Endodermal cell (in vitro differentiated cells): ENCODE measurements around the gene SLCO2A1. TPM values are rescaled to one million over a fixed set of nuclear protein-coding genes. Genes with fewer than 3 reads are reported as not detected.
A peak's percentile ranks its signal among the peaks of the same experiment; 100 is the strongest.

Experiments
- DNase-seq: peaks from one replicate; pipeline ENCODE4 v3.0.0-alpha.2; 2017
- H3K27ac ChIP-seq: 2 replicates; pipeline ENCODE4 v1.5.1; 2013; ENCODE audit warnings: mild to moderate bottlenecking, low read depth, low read length, moderate library complexity
- H3K27me3 ChIP-seq: 2 replicates; pipeline ENCODE4 v1.6.1; 2013; ENCODE audit warnings: mild to moderate bottlenecking, low read length, moderate library complexity; ENCODE audit not compliant: insufficient read depth, control insufficient read depth, poor library complexity, severe bottlenecking
- H3K36me3 ChIP-seq: 2 replicates; pipeline ENCODE4 v1.7.0; 2013; ENCODE audit warnings: mild to moderate bottlenecking, low read length, moderate library complexity; ENCODE audit not compliant: control insufficient read depth, insufficient read depth
- H3K4me1 ChIP-seq: one replicate; pipeline ENCODE4 v1.7.0; 2013; ENCODE audit warnings: low read length; ENCODE audit not compliant: control insufficient read depth, insufficient read depth
- H3K4me3 ChIP-seq: 2 replicates; pipeline ENCODE4 v1.5.1; 2013; ENCODE audit warnings: mild to moderate bottlenecking, low read length, moderate library complexity
- H3K9ac ChIP-seq: 2 replicates; pipeline ENCODE4 v1.6.1; 2013; ENCODE audit warnings: mild to moderate bottlenecking, low read length, moderate library complexity; ENCODE audit not compliant: poor library complexity, severe bottlenecking; ENCODE audit errors: extremely low read depth
- H3K9me3 ChIP-seq: 2 replicates; pipeline ENCODE4 v1.6.1; 2013; ENCODE audit warnings: mild to moderate bottlenecking, low read length, moderate library complexity; ENCODE audit not compliant: control insufficient read depth
- H3K27ac Mint-ChIP-seq: 2 replicates; pipeline ENCODE4 v1.8.0; 2020; ENCODE audit warnings: mixed read lengths
- H3K27me3 Mint-ChIP-seq: 2 replicates; pipeline ENCODE4 v1.8.0; 2021; ENCODE audit warnings: mild to moderate bottlenecking, mixed read lengths; ENCODE audit not compliant: insufficient read depth
- H3K36me3 Mint-ChIP-seq: 2 replicates; pipeline ENCODE4 v1.8.0; 2020; ENCODE audit warnings: low read depth, mixed read lengths
- H3K4me1 Mint-ChIP-seq: 2 replicates; pipeline ENCODE4 v1.8.0; 2020; ENCODE audit warnings: mixed read lengths
- H3K4me3 Mint-ChIP-seq: 2 replicates; pipeline ENCODE4 v1.8.0; 2020; ENCODE audit warnings: mild to moderate bottlenecking, moderate library complexity, mixed read lengths
- H3K9me3 Mint-ChIP-seq: 2 replicates; pipeline ENCODE4 v1.8.0; 2020; ENCODE audit warnings: mild to moderate bottlenecking, mixed read lengths
- CTCF ChIP-seq: fragments of 200-600 bp; sonication (generic); conservative IDR thresholded peaks from 2 replicates; pipeline ENCODE4 v1.5.0; 2021; ENCODE audit warnings: antibody characterized with exemption, mild to moderate bottlenecking
- WGBS, 2 experiments: methylation state at CpG; one replicate each; pipeline versions ENCODE4 v1.1.5 to v1.1.7; 2013; ENCODE audit warnings: missing lambda C conversion rate in 2 of 2, mixed read lengths in 1 of 2; ENCODE audit not compliant: insufficient coverage in 1 of 2, insufficient read length in 1 of 2; 5-methylcytosine and 5-hydroxymethylcytosine counted together
- long read RNA-seq, 4 experiments: library from polyadenylated mRNA in 2 of 4; library from RNA in 1 of 4; library from capped mRNA in 1 of 4; stranded (forward) in 3 of 4; unstranded in 1 of 4; transcript quantifications; one replicate each; pipeline ENCODE4 v2.0.0, GENCODE V29; 2020 to 2021; ENCODE audit warnings: inconsistent platforms in 1 of 4
- polyA plus RNA-seq, 2 experiments: library from polyadenylated mRNA; stranded (reverse); fragments of 50-300 nt; gene quantifications; one replicate each; pipeline ENCODE4 v1.2.3, GENCODE V29; 2013
- total RNA-seq, 2 donors: library from RNA; stranded (reverse); fragmentation: NEBNext Ultra II Directional in 1 of 2; extraction: Animal tissue kit (Norgen Biotek cat#: 25700) in 1 of 2; gene quantifications; 2 replicates in 1 of 2; 3 replicates in 1 of 2; pipeline ENCODE4 v1.2.1, GENCODE V29; 2021

The SLCO2A1 gene
- total RNA-seq = 100 to 1,000 TPM; 126 to 134 TPM
- 10.6 TPM for polyA plus RNA-seq (2013, experiment 1 of 2)
- 12.8 TPM for polyA plus RNA-seq (2013, experiment 2 of 2)
- long read RNA-seq, experiment 1, full-length matches to known transcripts = 11 of 54 reads
- long read RNA-seq, experiment 1, partial matches to known transcripts = 16 of 54 reads
- long read RNA-seq, experiment 1, other reads (novel, unspliced or antisense) = 27 of 54 reads
- long read RNA-seq, experiment 2, full-length matches to known transcripts = 164 of 217 reads
- long read RNA-seq, experiment 2, partial matches to known transcripts = 24 of 217 reads
- long read RNA-seq, experiment 2, other reads (novel, unspliced or antisense) = 29 of 217 reads
- long read RNA-seq, experiment 3, full-length matches to known transcripts = 97 of 168 reads
- long read RNA-seq, experiment 3, partial matches to known transcripts = 39 of 168 reads
- long read RNA-seq, experiment 3, other reads (novel, unspliced or antisense) = 32 of 168 reads
- long read RNA-seq, experiment 4, partial matches to known transcripts = 0 of 4 reads
- long read RNA-seq, experiment 4, other reads (novel, unspliced or antisense) = 4 of 4 reads

GRCh38 chr3:134029734-134030378 lies at the start of gene SLCO2A1:
Gene SLCO2A1 (minus strand): TSS chr3:134029925. CDS start chr3:134029802, 123 bp downstream.
- 0 to 1% methylated on average over 13 to 67 of the region's 67 CpGs for WGBS, 2 experiments
- Mint-ChIP-seq H3K27me3 (peaks cover 38% of the 10 kb centered on the region), H3K36me3 (peaks cover 18% of the 10 kb centered on the region), H3K4me3 (peak within 1 kb of the TSS; percentile 89), H3K4me1 (peaks cover 40% of the 10 kb centered on the region), H3K27ac (peak within 1 kb of the TSS; percentile 70), H3K9me3 (no peaks in the 10 kb centered on the region)
- Histone ChIP-seq H3K27me3 (peaks cover 14% of the 10 kb centered on the region), H3K4me3 (peak within 1 kb of the TSS; percentile 93), H3K36me3 (no peaks in the 10 kb centered on the region), H3K9me3 (no peaks in the 10 kb centered on the region), H3K27ac (no peak within 1 kb of the TSS), H3K4me1 (no peaks in the 10 kb centered on the region), H3K9ac (peak within 1 kb of the TSS; percentile 77)
- DNase-seq = peak; percentile 86
- TF ChIP-seq CTCF = no peak

- Histone ChIP-seq H3K9ac (no peak overlapping the region), H3K9me3 (peaks cover 18% of the 10 kb centered on the region), H3K27ac (no peak overlapping the region), H3K4me1 (no peaks in the 10 kb centered on the region), H3K36me3 (no peaks in the 10 kb centered on the region), H3K27me3 (no peaks in the 10 kb centered on the region), H3K4me3 (no peak overlapping the region)
- H3K4me1 Mint-ChIP-seq = no peaks in the 10 kb centered on the region
- no peaks in the 10 kb centered on the region for H3K36me3 Mint-ChIP-seq
- no peak for TF ChIP-seq CTCF
- peak; percentile 4 for DNase-seq
- no peak overlapping the region for H3K4me3 Mint-ChIP-seq
- H3K27ac Mint-ChIP-seq = no peak overlapping the region
- H3K9me3 Mint-ChIP-seq = peaks cover 13% of the 10 kb centered on the region
- peaks cover 2% of the 10 kb centered on the region for H3K27me3 Mint-ChIP-seq
- WGBS, 2 experiments = 90 to 94% methylated on average over 3 to 4 of the region's 4 CpGs
Observed at GRCh38 chr3:134079111-134079547, 49.4 kb upstream of the SLCO2A1 start.

- H3K4me1 Mint-ChIP-seq = no peaks in the 10 kb centered on the region
- DNase-seq = peak; percentile 7
- H3K36me3 ChIP-seq = no peaks in the 10 kb centered on the region
- peaks cover 13% of the 10 kb centered on the region for H3K9me3 Mint-ChIP-seq
- no peak overlapping the region for H3K27ac ChIP-seq
- no peaks in the 10 kb centered on the region for H3K27me3 ChIP-seq
- no peaks in the 10 kb centered on the region for H3K36me3 Mint-ChIP-seq
- no peak overlapping the region for H3K9ac ChIP-seq
- no peaks in the 10 kb centered on the region for H3K4me1 ChIP-seq
- H3K27ac Mint-ChIP-seq = no peak overlapping the region
- H3K4me3 Mint-ChIP-seq = no peak overlapping the region
- TF ChIP-seq CTCF = no peak
- peaks cover 2% of the 10 kb centered on the region for H3K27me3 Mint-ChIP-seq
- 87 to 88% methylated on average over 6 to 8 of the region's 8 CpGs for WGBS, 2 experiments
- H3K9me3 ChIP-seq = peaks cover 18% of the 10 kb centered on the region
- H3K4me3 ChIP-seq = no peak overlapping the region
Observed at GRCh38 chr3:134078169-134078831, 48.6 kb upstream of the SLCO2A1 start.
